Measurements from ENCODE around the gene C11orf21.
A peak's percentile ranks its signal among the peaks of the same experiment; 100 is the strongest.
"Not testable (repeated sequence)": the region's sequence is repeated elsewhere in the genome, so short reads cannot be mapped to it uniquely, and the experiment has no call there.

C11orf21 gene

DNA sequence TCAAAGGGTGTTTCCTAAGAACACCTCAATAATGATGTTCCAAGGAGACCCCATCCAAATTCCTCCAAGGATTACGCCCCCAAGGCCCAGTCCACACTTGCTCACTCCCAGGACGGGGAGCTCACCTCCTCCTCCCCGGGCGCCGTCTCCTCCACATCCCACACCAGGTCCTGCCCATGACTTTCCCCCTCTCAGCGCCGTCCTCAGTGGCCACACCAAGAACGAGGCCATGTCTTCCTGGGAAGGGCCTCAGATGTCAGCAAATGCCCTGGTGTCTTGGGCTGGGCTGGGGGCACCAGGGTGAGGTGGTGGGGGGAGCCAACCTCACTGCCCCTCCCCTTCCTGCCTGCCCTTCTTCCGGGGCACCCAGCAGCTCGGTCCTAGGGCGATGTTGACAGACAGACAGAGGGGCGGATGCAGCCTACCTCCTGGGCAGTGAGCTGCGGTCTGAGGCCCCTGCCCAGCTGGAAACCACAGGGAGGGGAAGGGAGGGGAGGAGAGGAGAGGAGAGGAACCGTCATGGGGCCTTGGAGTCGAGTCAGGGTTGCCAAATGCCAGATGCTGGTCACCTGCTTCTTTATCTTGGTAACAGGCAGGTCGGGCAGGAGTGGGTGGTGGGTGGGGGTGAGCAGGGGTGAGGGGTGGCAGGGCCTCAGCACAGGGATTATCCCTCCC lies at the start of gene C11orf21, which contains the start of gene TSPAN32:
TSS of gene C11orf21 (minus strand) at position 288 of the 675 bp plus-strand sequence. CDS start at position 178, 110 bp downstream.
TSS of gene TSPAN32 (plus strand) at position 383 of the 675 bp plus-strand sequence. CDS start at position 520, 137 bp downstream.
- peak; percentile 59 for DNase-seq

DNA sequence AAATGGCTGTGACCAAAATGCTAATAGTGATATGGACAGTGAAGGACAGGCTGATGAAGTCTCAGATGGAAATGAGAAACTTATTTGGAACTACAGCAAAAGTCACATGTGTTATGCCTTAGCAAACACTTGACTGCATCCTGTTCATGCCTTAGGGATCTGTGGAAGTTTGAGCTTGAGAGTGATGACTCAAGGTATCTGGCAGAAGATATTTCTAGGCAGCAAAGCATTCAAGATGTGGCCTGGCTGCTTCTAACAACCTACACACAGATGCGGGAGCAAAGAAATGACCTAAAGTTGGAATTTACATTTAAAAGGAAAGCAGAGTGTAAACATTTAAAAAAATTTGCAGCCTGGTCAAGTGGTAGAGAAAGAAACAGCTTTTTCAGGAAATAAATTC lies 47.3 kb upstream of the C11orf21 start:
- no peak for DNase-seq

DNA sequence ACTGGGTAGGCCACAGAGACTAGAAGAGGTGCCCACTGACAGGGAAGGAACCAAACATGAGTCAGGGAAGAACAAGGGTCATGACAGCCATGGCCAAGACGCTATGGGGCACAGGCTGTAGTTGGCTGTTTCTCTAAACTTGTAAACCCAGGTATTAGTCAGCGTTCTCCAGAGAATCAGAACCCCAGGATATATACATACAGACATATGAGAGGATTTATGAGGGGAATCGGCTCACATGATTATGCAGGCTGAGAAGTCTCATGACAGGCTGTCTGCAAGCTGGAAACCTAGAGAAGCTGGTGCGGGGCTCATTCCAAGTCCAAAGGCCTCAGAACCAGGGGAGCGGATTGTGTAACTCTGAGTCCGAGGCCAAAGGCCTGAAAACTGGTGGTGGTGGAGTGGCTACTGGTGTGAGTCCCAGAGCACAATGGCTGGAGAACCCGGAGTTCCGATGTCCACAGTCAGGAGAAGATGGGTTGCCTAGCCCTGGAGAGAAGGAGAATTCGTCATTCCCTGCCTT lies 45.7 kb upstream of the C11orf21 start:
- no peak for DNase-seq

DNA sequence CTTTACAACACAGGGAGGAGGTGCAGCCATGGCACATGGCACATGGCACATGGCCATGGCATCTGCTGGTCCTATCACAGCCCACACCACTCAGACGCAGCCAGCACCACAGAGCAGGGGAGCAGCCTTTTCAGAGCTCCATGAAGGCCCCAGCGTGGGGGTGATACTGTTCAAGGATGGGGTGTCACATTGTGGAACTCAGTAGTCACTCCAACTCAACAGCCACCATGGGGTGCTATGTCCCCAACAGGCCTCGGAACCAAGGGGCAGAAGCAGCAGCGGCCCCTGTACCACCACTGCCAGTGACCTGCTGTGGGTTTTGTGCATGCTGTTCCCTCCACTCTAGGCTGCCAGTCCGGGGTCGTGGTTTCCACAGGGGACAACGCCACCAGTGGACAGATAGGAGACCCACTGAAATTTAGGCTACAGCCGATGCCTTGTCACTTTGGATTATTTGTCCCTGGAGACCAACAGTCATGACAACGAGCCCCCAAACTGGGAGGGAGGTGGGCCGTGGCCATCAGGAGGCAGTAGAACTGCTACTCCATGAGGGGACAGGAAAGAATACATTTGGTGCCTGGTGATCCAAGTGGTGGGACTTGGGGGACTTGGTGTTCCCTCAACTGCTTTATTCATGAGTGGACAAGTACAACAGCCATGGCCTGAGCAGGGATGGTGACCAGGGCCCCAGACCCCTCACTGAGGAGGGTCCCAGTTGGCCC lies 45.0 kb upstream of the C11orf21 start:
- no peak for DNase-seq

DNA sequence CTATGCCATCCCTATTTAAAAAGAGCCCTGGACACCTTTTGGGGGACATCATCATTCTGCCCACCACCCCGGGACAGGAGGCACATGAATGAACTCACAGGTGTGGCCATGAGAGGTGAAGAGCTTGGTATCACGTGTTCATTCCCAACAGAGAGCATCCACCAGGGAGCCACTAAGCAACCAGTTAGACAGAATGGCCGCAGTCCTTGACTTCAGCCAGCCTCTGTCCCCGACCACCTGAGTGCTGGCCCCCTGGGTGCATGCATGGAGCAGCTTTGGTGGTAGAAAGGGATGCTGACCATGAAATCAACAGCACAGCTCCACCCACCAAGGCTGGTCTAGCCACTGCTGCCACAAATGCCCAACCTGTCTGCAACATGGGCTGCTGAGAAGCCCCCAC lies 44.3 kb upstream of the C11orf21 start:
- no peak for DNase-seq

DNA sequence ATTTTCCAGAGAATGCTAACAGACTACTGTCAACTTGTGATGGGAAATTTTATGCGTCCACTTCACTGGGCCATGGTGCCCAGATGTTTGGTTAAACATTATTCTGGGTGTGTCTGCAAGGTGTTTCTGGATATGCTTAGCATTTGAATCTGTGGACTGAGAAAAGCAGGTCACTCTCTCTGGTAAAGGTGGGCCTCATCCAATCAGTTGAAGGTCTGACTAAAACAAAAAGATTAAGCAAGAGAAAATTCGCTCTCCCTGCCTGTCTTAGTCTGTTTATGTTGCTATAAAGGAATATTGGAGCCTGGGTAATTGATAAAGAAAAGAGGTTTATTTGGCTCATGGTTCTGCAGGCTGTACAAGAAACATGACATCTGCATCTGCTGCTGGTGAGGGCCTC lies 43.3 kb upstream of the C11orf21 start:
- no peak for DNase-seq

DNA sequence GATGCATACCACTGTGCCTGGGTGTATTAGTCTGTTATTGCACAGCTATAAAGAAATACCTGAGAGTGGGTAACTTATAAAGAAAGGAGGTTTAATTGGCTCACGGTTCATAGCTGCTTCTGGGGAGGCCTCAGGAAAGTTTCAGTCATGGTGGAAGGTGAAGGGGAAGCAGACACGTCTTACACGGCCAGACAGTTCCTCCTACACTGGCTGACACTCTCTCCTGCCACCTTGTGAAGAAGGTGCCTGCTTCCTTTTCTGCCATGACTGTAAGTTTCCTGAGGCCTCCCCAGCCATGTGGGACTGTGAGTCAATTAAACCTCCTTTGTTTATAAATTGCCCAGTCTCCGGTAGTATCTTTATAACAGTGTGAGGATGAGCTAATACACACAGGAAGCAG lies 41.8 kb upstream of the C11orf21 start:
- no peak for DNase-seq

DNA sequence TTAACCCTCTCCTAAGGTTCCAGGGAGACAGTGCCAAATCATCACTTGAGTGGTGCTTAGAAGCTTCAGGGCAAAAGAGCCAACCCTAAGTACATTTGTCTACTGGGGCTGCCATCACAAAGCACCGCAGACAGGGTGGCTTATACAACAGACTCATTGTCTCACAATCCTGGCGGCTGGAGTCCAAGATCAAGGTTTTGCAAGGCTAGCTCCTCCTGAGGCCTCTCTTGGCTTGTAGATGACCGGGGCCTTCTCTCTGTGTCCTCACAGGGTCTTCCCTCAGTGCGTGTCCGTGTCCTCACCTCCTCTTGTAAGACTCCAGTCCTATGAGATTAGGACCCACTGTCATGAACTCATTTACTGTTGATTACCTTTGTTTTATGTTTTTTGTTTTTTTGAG lies 41.3 kb upstream of the C11orf21 start:
- no peak for DNase-seq

DNA sequence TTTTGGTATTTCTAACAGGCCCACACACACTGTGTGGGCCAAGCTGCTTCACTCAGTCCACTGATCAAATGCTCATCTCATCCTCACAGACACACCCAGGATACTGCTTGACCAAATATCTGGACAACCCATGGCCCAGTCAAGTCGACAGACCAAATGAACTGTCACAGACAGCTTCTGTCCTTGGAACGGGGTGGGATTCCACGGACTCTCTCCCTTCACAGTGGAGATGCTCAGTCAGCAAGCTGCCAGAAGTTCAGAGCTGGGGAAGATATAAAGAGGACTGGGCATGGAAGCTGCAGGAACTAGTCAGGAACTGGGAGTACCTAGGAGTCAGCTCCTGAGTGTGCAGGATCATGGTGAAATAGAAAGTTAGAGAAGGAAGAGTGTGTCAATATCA lies 40.8 kb upstream of the C11orf21 start:
- DNase-seq, result no peak

DNA sequence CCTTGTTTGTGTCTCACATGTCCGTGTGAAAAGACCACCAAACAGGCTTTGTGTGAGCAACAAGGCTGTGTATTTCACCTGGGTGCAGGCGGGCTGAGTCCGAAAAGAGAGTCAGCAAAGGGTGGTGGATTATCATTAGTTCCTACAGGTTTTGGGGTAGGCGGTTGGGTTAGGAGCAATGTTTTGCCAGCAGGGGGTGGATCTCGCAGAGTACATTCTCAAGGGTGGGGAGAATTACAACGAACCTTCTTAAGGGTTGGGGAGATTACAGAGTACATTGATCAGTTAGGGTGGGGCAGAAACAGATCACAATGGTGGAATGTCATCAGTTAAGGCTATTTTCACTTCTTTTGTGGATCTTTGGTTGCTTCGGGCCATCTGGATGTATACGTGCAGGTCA lies 37.0 kb upstream of the C11orf21 start:
- not testable (repeated sequence) for DNase-seq

DNA sequence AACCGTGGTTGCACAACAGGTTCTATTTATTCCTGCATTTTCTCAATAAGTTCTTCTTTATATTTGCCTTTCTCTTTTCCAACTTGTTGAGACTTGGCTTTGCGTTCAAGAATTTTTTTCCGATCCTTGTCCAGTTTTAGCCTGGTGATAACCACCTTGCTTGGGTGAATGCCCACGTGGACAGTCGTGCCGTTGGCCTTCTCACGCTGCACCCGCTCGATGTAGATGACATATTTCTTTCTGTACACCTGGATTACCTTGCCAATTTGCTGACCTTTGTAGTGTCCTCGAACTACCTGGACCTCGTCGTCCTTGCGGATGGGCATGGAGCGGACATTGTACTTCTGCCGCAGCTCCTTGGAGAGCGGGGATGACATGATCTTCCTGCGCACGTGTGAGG lies 33.6 kb upstream of the C11orf21 start:
- DNase-seq, result not testable (repeated sequence)

DNA sequence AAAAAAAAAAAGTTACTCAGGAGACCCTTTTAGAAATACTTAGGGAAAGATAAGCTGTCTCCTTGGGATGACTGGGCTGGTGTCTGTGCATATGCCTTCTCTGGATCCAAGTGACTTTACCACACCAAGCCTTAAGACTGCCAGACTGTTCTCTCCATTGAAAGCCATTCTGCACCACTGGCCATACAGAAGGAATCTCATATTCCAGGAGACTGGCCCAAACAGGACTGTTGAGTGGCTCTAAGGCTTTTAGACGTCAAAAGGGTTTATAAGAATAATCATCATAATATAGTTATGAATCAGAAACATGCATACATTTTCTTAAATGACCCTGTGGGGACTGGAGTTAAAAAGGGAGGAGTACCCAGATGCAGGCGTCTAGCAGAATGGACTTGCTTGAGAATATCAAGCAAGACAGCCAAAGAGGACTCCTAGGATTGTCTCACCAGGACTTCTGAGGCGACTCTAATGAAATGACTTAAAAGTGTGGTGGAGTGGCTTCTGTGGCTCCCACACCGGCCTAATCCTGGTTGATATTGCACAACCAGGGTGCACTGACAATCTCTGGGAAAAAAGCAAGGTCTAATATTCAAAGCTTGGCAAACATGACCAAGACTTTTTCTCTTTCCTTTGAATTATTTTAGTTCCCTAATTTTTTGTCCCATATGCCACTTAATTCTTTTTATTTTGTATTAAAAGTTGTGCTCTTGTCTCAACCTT lies 31.9 kb upstream of the C11orf21 start:
- DNase-seq, result not testable (repeated sequence)

DNA sequence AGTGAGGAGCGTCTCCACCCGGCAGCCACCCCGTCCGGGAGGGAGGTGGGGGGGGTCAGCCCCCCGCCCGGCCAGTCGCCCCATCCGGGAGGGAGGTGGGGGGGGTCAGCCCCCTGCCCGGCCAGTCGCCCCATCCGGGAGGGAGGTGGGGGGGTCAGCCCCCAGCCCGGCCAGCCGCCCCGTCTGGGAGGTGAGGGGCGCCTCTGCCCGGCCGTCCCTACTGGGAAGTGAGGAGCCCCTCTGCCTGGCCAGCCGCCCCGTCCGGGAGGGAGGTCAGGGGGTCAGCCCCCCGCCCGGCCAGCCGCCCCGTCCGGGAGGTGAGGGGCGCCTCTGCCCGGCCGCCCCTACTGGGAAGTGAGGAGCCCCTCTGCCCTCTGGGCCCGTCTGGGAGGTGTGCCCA lies 30.9 kb upstream of the C11orf21 start:
- not testable (repeated sequence) for DNase-seq

DNA sequence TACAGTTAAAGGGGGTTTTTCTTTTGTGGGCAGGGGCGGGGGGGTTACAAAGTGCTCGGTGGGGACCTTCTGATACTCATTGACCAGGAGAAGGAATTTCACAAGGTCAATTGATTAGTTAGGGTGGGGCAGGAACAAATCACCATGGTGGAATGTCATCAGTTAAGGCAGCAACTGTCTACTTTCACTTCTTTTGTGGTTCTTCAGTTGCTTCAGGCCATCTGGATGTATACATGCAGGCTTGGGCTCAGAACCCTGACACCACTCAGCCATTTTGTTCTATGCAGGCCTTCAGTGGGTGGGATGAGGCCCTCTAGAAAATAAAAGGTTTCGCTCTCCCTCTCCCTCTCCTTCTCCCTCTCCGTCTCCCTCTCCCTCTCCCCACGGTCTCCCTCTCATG lies 29.7 kb upstream of the C11orf21 start:
- no peak for DNase-seq

DNA sequence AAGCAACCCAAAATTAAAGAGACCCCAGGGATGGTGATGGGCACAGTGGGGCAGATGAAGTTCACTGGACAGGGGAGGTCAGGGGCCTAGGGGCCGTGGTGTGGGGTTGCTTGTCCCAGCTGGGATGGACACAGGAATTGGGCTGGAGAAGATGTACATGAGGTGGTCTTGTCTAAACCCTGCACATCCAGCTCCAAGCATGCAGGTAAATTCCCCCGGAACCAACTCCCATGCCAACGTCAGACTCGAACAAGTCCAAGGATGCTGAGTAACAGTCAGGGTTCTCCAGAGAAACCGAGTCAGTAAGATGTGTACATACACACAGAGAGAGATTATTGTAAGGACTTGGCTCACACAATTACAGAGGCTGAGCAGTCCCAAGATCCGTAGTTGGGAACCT lies 29.0 kb upstream of the C11orf21 start:
- no peak for DNase-seq

DNA sequence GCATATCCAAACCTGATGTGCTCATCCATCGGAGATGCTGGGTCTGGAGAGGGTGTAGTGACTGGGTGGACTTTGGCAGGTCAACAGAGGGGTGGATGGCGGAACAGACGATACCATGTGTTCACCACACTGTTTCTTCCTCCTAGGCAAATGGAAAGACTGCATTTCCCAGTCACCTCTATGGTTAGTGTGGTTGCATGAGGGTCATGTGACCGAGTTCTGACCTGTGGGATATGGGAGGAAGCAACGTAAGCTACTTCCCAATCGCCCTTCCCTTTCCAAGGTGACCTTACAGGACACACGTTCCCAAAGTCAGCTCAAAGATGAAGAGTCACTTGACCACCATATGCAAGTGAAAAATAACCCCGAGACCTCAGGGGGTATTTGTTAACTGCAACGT lies 27.8 kb upstream of the C11orf21 start:
- DNase-seq, result no peak

DNA sequence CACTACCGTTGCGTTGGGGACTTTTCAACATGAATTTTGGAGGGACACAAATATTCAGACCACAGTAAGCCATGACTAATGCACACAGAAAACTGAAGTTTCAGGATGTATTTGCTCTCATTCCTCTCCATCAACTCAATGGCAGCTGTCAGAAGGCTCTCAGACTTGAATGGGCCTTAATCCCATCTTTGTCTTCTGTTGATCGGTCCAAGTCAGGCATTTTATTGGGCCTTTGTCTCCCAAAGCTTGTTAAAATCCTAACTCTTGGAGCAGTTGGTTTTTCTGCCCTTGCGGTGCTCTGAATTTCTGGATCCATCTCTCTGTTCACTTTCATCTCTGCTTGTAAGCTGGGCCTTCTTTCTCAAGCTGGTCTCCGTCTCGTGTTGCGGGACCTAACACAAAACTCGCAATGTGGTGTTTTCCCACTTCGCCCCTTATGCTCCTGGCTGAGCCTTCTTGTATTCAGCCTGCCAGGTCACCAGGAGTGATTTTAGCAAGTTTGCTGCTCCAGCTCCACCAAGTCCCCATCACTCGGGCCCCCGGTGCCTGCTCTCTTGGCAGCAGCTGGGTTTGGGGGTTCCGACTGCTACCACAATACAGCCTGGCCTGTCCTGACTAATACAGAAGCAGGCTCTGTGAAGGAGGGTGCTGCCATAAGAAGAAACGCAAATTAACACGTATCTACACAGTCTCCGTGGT lies 27.1 kb upstream of the C11orf21 start:
- DNase-seq, result no peak

DNA sequence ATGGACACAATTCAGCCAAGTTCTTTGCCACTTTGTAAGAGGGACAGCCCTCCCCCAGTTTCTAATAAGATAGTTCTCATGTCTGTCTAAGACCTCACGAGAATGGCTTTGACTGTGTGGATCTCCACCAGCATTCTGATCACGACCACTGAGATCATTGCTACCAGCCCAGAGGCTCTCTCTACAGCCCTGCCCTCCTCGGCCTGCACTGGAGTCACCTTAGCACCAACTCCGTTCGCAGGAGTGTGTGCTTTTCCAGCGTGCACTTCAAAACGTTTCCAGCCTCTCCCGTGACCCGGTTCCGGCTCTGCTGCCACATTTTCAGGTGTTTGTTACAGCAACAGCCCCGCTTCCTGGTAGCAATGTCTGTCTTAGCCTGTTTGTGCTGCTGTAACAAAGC lies 26.3 kb upstream of the C11orf21 start:
- DNase-seq, result no peak

DNA sequence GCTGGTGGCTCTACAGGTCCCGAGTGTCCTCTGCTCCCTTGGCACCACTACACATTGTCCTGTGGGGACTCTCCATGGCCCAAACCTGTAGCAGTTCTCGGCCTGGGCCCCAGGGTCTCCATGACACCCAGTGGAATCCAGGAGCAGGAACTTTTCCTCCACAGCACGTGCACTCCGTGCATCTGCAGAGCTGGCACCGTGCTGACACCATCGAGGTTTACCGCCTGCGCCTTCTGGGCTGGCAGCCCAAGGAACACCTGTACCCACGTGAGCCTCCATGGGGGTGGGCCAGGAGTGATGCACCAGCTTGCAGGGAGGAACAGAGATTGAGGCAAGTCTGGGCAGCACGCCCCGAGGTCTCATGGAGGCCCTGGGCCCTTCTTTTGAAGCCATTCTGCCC lies 25.3 kb upstream of the C11orf21 start:
- DNase-seq, result no peak

DNA sequence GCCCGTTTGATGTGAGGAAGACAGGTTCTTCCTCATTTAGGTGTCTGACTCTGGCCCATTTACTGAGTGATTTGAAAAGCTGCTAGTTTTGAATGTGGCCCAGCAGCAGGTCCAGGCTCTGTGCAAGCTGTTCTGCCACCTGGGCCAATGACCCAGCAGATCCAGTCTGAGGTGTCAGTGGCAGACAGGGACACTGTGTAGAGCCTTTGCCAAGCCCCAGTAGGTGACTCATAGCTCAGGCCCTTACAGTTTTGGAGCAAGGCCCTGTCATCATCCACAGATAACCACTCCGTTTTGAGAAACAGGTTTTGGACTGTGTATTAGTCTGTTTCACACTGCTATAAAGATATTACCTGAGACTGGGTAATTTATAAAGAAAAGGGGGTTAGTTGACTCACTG lies 24.0 kb upstream of the C11orf21 start:
- no peak for DNase-seq

DNA sequence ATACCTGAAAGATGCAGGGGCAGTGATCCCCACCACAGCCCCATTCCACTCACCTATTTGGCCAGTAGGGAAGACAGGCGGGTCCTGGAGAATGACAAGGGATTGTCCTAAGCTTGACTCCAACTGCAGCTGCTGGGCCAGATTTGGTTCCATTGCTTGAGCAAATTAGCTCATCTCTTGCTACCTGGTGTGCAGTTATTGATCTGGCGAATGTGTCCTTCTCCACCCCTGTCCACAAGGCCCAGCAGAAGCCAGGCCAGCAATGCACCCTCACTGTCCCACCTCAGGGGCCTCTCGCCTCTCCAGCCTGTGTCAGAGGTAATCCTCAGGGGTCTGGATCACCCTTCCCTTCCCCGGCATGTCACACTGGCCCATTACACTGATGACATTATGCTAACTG lies 23.4 kb upstream of the C11orf21 start:
- no peak for DNase-seq

DNA sequence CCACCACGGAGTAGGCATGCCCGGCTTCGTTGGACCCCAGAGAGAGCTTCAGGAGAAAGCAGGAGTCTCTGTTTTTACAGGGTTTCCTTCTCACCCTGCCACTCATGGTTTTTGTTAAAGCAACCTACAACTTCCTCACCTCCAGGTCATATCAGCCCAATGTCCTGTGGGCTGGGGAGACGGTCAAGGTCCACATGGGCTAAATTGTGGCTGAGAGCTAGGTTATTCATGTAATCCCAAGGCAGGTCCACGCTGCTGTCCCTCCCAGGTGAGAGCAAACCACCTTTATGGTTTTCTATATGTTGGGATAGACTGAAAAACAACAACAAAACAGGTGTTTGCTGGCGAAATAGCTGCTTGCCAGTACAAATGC lies 19.6 kb upstream of the C11orf21 start:
- no peak for DNase-seq

Measured in stimulated activated CD4-positive, alpha-beta T cell treated with anti-CD3 and anti-CD28 coated beads, Interleukin-4, amount 100 ng/mL, for 24 hours (primary cell).